ENCODE results near the gene ABCA7. TPM values are rescaled to one million over a fixed set of nuclear protein-coding genes. Genes with fewer than 3 reads are reported as not detected.

Gene ABCA7
- total RNA-seq, 1 donor from 2014 or later = 16.7 TPM

GRCh38 chr19:1102407-1103131 is 62.7 kb downstream of the ABCA7 start:
- H3K4me3 Mint-ChIP-seq (ENCODE audit: unreplicated experiment) = peak overlapping the region; percentile 66

GRCh38 chr19:1103132-1103707 is 63.3 kb downstream of the ABCA7 start:
- peaks cover 57% of the 10 kb centered on the region for H3K4me1 Mint-ChIP-seq (ENCODE audit: unreplicated experiment)
- peak overlapping the region; percentile 66 for H3K4me3 Mint-ChIP-seq (ENCODE audit: unreplicated experiment)
- H3K9me3 Mint-ChIP-seq (ENCODE audit: unreplicated experiment) = no peaks in the 10 kb centered on the region
- H3K36me3 Mint-ChIP-seq (ENCODE audit: unreplicated experiment) = peaks cover 3% of the 10 kb centered on the region
- H3K27ac Mint-ChIP-seq (ENCODE audit: unreplicated experiment) = peak overlapping the region; percentile 98
- TF ChIP-seq CTCF (IDR thresholded peaks at IDR 0.05) = no peak
- H3K27me3 Mint-ChIP-seq (ENCODE audit: unreplicated experiment) = no peaks in the 10 kb centered on the region
- no peak for DNase-seq (ENCODE audit: extremely low spot score, unreplicated experiment)

More at GRCh38 chr19:1102407-1103131, 62.7 kb downstream of the ABCA7 start:
- no peaks in the 10 kb centered on the region for H3K9me3 Mint-ChIP-seq (ENCODE audit: unreplicated experiment)
- H3K27ac Mint-ChIP-seq (ENCODE audit: unreplicated experiment) = peak overlapping the region; percentile 98
- no peak for TF ChIP-seq CTCF (IDR thresholded peaks at IDR 0.05)
- DNase-seq (ENCODE audit: extremely low spot score, unreplicated experiment) = no peak
- peaks cover 60% of the 10 kb centered on the region for H3K4me1 Mint-ChIP-seq (ENCODE audit: unreplicated experiment)
- no peaks in the 10 kb centered on the region for H3K27me3 Mint-ChIP-seq (ENCODE audit: unreplicated experiment)
- peaks cover 3% of the 10 kb centered on the region for H3K36me3 Mint-ChIP-seq (ENCODE audit: unreplicated experiment)

GRCh38 chr19:1103708-1104310 is 63.9 kb downstream of the ABCA7 start, which contains the start of gene GPX4:
GPX4 (plus strand) TSS chr19:1103994; CDS start chr19:1104044, 50 bp downstream.
- peaks cover 3% of the 10 kb centered on the region for H3K36me3 Mint-ChIP-seq (ENCODE audit: unreplicated experiment)
- peak within 1 kb of the TSS; percentile 98 for H3K27ac Mint-ChIP-seq (ENCODE audit: unreplicated experiment)
- peak; percentile 99 for DNase-seq (ENCODE audit: extremely low spot score, unreplicated experiment)
- H3K9me3 Mint-ChIP-seq (ENCODE audit: unreplicated experiment) = no peaks in the 10 kb centered on the region
- TF ChIP-seq CTCF (IDR thresholded peaks at IDR 0.05) = no peak
- H3K27me3 Mint-ChIP-seq (ENCODE audit: unreplicated experiment) = no peaks in the 10 kb centered on the region
- peak within 1 kb of the TSS; percentile 75 for H3K4me3 Mint-ChIP-seq (ENCODE audit: unreplicated experiment)
- H3K4me1 Mint-ChIP-seq (ENCODE audit: unreplicated experiment) = peaks cover 55% of the 10 kb centered on the region

- no peak for TF ChIP-seq CTCF (IDR thresholded peaks at IDR 0.05)
- Mint-ChIP-seq H3K27me3 (ENCODE audit: unreplicated experiment) (no peaks in the 10 kb centered on the region), H3K4me3 (ENCODE audit: unreplicated experiment) (peak overlapping the region; percentile 75), H3K27ac (ENCODE audit: unreplicated experiment) (peak overlapping the region; percentile 68), H3K9me3 (ENCODE audit: unreplicated experiment) (no peaks in the 10 kb centered on the region), H3K36me3 (ENCODE audit: unreplicated experiment) (peaks cover 3% of the 10 kb centered on the region), H3K4me1 (ENCODE audit: unreplicated experiment) (peaks cover 50% of the 10 kb centered on the region)
- no peak for DNase-seq (ENCODE audit: extremely low spot score, unreplicated experiment)
Observed at GRCh38 chr19:1104311-1105007, 64.6 kb downstream of the ABCA7 start.
